ENCODE results near the gene SORCS2.

GRCh38 chr4:7186031-7186430, 6.3 kb upstream of the SORCS2 start:
- TF ChIP-seq CTCF (IDR thresholded peaks at IDR 0.05) = peak in 2 of 5 experiments; percentile 19 to 20
- TF ChIP-seq POLR2AphosphoS5 (IDR thresholded peaks at IDR 0.05) = no peak
- TF ChIP-seq POLR2A (IDR thresholded peaks at IDR 0.05) = no peak
